Choroid plexus epithelial cell (primary cell): Measurements from ENCODE around the gene TESK2.

ENCODE experiments used
- DNase-seq: peaks from one replicate; pipeline ENCODE4 v3.0.0-alpha.2; 2010; ENCODE audit warnings: low read depth
- H3K4me3 ChIP-seq: 2 replicates; pipeline ENCODE4 v1.5.1; 2011; ENCODE audit warnings: low read depth, mild to moderate bottlenecking, control low read depth, low read length, moderate library complexity
- CTCF ChIP-seq: conservative IDR thresholded peaks from 2 replicates; pipeline ENCODE4 v1.5.1; 2011; ENCODE audit warnings: low read depth, mild to moderate bottlenecking, control low read depth, inconsistent platforms, low read length, moderate library complexity

Gene TESK2

DNA sequence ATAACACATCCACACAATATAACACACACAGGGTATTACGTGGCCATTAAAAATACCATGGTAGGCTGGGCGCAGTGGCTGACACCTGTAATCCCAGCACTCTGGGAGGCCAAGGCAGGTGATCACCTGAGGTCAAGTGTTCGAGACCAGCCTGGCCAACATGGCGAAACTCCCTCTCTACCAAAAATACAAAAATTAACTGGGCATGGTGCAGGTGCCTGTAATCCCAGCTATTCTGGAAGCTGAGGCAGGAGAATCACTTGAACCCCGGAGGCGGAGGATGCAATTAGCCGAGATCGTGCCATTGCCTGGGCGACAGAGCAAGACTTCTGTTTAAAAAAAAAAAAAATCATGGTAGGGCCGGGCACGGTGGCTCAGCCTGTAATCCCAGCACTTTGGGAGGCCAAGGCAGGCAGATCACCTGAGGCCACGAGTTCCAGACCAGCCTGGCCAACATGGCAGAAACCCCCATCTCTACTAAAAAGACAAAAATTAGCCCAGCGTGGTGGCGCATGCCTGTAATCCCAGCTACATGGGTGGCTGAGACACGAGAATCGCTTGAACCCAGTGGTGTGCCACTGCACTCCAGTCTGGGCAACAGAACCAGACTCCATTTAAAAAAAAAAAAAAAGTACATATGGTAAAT is 188.3 kb downstream of the TESK2 start:
- no peak for DNase-seq
- H3K4me3 ChIP-seq = peak overlapping the region; percentile 59
- no peak for TF ChIP-seq CTCF

- no peak for TF ChIP-seq CTCF
- DNase-seq = no peak
- no peak overlapping the region for H3K4me3 ChIP-seq
Measured at GRCh38 chr1:45300669-45300997, 190.3 kb downstream of the TESK2 start.

DNA sequence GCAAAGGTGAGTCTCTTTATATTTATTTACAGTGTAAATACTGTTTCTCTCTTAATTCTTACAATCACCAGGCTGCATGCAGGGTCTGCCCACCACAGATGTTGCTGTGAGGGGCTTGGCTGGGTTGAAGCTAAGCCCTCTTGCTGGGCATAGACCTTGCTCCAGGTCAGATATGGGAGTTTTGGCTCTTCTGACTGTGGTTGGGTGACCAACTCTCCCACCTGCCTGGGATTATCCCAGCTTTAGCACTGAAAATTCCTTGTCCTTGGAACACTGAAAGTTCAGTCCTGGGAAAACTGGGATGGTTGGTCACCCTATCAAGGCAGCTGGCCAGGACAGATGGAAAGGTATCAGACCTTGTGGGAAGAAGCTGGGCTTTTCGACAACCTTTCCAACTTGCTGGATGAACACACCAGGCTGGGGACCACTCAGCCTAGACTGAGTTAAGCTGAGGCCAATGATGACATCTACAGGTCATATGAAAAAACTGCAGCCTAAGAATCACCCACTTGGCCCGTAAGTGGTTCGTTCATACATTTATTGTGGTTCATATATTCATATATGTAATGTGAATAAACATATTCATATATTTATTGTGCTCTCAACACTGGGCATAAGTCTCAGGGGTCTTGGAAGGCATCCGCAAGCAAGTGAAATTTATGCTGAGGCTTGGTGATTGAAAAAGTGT is 190.8 kb downstream of the TESK2 start:
- H3K4me3 ChIP-seq = no peak overlapping the region
- peak; percentile 80 for TF ChIP-seq CTCF
- DNase-seq = peak; percentile 93

GRCh38 chr1:45299296-45299695 is 191.7 kb downstream of the TESK2 start:
- no peak overlapping the region for H3K4me3 ChIP-seq
- DNase-seq = no peak
- TF ChIP-seq CTCF = no peak

DNA sequence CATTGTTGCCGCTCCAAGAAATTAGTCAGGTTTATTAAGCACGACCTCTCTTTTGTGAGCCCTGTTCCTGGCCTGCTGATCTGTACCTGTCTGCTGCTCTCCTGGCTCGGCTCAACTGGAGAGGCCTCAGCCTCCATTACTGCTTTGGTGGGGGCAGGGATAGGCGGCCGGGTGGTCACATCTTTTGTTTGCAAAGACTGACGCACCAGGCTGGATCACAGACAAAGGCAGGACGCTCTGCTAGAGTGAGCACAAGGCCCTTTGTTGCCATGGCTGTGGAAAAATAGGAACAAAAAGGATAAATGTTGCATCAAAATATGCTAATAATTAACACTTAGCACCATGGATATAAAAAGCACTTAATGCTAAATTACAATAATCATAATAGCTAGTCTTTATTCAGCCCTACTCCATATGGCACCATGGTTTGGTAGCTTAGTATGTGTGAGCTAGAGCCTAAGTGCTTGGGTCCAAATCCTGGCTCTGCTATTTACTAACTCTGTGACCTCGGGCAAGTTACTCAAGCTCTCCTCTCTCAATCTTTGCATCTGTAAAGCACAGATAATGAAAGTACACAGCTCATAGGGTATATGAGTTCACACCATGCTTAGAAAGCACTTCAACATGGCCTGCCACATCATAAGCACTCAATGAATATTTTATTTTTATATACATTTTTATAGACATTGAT is 193.2 kb downstream of the TESK2 start:
- TF ChIP-seq CTCF = no peak
- H3K4me3 ChIP-seq = no peak overlapping the region
- DNase-seq = no peak
